Activated CD8-positive, alpha-beta memory T cell treated with anti-CD3 and anti-CD28 coated beads, Interleukin-2, amount 50 U/mL, for 4 hours (primary cell): ENCODE measurements around the gene EPS8L1.
A peak's percentile ranks its signal among the peaks of the same experiment; 100 is the strongest.

Experiments used
- DNase-seq: peaks from one replicate; pipeline ENCODE4 v3.0.0-alpha.2; 2020

Gene EPS8L1

GRCh38 chr19:55117663-55118391, 42.2 kb downstream of the EPS8L1 start:
- DNase-seq, result peak; percentile 98

GRCh38 chr19:55118401-55118991, 42.8 kb downstream of the EPS8L1 start:
- no peak for DNase-seq

- no peak for DNase-seq
These were observed 43.4 kb downstream of the EPS8L1 start for GRCh38 chr19:55119053-55119452.

GRCh38 chr19:55131421-55131820, 55.8 kb downstream of the EPS8L1 start:
- DNase-seq, result no peak

- no peak for DNase-seq
These were observed 56.9 kb downstream of the EPS8L1 start for GRCh38 chr19:55132453-55133129.

- DNase-seq, result no peak
These were observed 58.2 kb downstream of the EPS8L1 start for GRCh38 chr19:55133639-55134444.

GRCh38 chr19:55134736-55135135, 59.1 kb downstream of the EPS8L1 start:
- no peak for DNase-seq

- no peak for DNase-seq
These were observed 60.9 kb downstream of the EPS8L1 start for GRCh38 chr19:55136399-55137102.
